Adrenal gland (tissue), 5 donors: ENCODE data around the gene INPP4A.

Experiments
- POLR2A ChIP-seq, 2 donors: fragments of 450-650 bp; IDR thresholded peaks; one replicate each; pipeline ENCODE4 v1.6.1; 2017; ENCODE audit warnings: antibody characterized with exemption in 2 of 2, mild to moderate bottlenecking in 2 of 2, moderate library complexity in 1 of 2
- TF ChIP-seq, protein P1 (sequence below), 6 experiments: fragments of 450-650 bp in 4 of 6; fragments of 200-600 bp in 2 of 6; sonication (generic) in 1 of 6; IDR thresholded peaks; 1 replicate in 5 of 6; 2 replicates in 1 of 6; pipeline versions ENCODE4 v1.5.1 to v1.8.0; 2016 to 2021; ENCODE audit warnings: antibody characterized with exemption in 6 of 6, mild to moderate bottlenecking in 2 of 6, moderate library complexity in 1 of 6
- donor health status: DM: no; HTN: no; CAD: no.

DNA sequence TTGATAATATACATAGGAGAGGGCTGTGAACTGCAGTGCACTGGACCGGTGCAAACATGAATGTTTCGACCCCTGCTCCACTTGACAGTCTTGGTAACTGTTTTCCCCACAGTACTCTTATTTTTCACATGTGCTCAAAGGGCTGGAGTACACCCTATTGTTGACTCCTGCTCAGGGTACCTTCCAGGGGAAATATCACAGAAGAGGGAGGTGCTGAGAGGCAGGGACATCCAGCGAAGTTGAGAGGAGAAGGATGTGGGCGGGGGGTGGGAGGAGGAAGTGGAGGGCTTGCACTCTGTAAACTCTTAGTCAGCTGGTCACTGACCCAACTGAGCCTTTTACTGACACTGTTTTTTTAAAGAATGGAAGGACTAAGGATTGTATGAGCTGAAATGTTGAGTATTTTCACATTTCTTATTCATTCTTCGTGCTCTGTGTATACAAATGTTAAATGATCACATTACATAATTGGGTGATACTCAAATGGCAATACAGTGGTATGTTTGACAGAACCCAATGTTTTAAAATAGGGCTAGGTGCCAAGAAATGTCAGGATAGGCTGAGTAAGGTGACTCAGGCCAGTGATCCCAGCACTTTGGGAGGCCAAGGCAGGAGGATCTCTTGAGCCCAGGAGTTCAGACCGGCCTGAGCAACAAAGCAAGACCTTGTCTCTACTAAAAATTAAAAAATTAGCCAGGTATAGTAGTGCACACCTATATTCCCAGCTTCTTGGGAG, 10.0 kb downstream of the INPP4A start:
- no peak for TF ChIP-seq POLR2A (IDR thresholded peaks at IDR 0.05)
- TF ChIP-seq, protein P1, sequence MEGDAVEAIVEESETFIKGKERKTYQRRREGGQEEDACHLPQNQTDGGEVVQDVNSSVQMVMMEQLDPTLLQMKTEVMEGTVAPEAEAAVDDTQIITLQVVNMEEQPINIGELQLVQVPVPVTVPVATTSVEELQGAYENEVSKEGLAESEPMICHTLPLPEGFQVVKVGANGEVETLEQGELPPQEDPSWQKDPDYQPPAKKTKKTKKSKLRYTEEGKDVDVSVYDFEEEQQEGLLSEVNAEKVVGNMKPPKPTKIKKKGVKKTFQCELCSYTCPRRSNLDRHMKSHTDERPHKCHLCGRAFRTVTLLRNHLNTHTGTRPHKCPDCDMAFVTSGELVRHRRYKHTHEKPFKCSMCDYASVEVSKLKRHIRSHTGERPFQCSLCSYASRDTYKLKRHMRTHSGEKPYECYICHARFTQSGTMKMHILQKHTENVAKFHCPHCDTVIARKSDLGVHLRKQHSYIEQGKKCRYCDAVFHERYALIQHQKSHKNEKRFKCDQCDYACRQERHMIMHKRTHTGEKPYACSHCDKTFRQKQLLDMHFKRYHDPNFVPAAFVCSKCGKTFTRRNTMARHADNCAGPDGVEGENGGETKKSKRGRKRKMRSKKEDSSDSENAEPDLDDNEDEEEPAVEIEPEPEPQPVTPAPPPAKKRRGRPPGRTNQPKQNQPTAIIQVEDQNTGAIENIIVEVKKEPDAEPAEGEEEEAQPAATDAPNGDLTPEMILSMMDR (IDR thresholded peaks at IDR 0.05) = no peak
